Head of caudate nucleus (tissue), 42 donors: Measurements from ENCODE around the gene ACOT13.
"Not testable (repeated sequence)": the region's sequence is repeated elsewhere in the genome, so short reads cannot be mapped to it uniquely, and the experiment has no call there.

ENCODE experiments used
- DNase-seq, 42 donors: peaks; one replicate each; pipeline versions ENCODE4 v3.0.0 to v3.0.0-alpha.2; 2020 to 2021; ENCODE audit warnings: mixed read lengths in 7 of 42
- intact Hi-C: fragments of 100-400 bp; cut with DNase I; formaldehyde crosslinking; loops from one replicate; pipeline ENCODE4 v1.15.0; 2022

Gene ACOT13

GRCh38 chr6:24659561-24659960, 7.3 kb upstream of the ACOT13 start:
- intact Hi-C loops, result no loop called here
- DNase-seq, result no peak

GRCh38 chr6:24660105-24660504, 6.8 kb upstream of the ACOT13 start:
- no peak for DNase-seq
- intact Hi-C loops, result no loop called here

- intact Hi-C loops, DNase-seq: not testable (repeated sequence)
Measured at GRCh38 chr6:24661759-24662158, 5.1 kb upstream of the ACOT13 start.

- intact Hi-C loops, result no loop called here
- DNase-seq, result no peak
Measured at GRCh38 chr6:24662236-24662635, 4.6 kb upstream of the ACOT13 start.

- DNase-seq, result no peak
- intact Hi-C loops, result no loop called here
Measured at GRCh38 chr6:24663189-24663588, 3.7 kb upstream of the ACOT13 start.

GRCh38 chr6:24664046-24664987, 2.6 kb upstream of the ACOT13 start:
- no peak for DNase-seq
- intact Hi-C loops, result no loop called here

GRCh38 chr6:24666097-24666640, 708 bp upstream of the ACOT13 start:
- intact Hi-C loops, result loop anchor here (2.0 kb wide), 1 partner anchor 55 kb away; no protein-coding TSS in a partner anchor
- peak in 41 of 42 donors; percentile 12 to 76 (median 50) for DNase-seq

GRCh38 chr6:24667378-24667803, 514 bp downstream of the ACOT13 start:
- no peak for DNase-seq
- intact Hi-C loops, result loop anchor here (2.0 kb wide), 1 partner anchor 53 kb away; no protein-coding TSS in a partner anchor

- DNase-seq, intact Hi-C loops: not testable (repeated sequence)
Measured at GRCh38 chr6:24668066-24668996, 1.5 kb downstream of the ACOT13 start.

GRCh38 chr6:24668997-24669361, 2.1 kb downstream of the ACOT13 start:
- no peak for DNase-seq
- intact Hi-C loops, result no loop called here

GRCh38 chr6:24670492-24670891, 3.6 kb downstream of the ACOT13 start:
- intact Hi-C loops, DNase-seq: not testable (repeated sequence)

- intact Hi-C loops, result not testable (repeated sequence)
Measured at GRCh38 chr6:24671077-24671476, 4.2 kb downstream of the ACOT13 start.

GRCh38 chr6:24672620-24673182, 5.8 kb downstream of the ACOT13 start:
- no peak for DNase-seq
- intact Hi-C loops, result no loop called here

More at GRCh38 chr6:24671077-24671476, 4.2 kb downstream of the ACOT13 start:
- DNase-seq, result not testable (repeated sequence)

- intact Hi-C loops, result no loop called here
Measured at GRCh38 chr6:24673625-24674024, 6.7 kb downstream of the ACOT13 start.

GRCh38 chr6:24678792-24679352, 12.0 kb downstream of the ACOT13 start:
- intact Hi-C loops, result not testable (repeated sequence)

More at GRCh38 chr6:24673625-24674024, 6.7 kb downstream of the ACOT13 start:
- no peak for DNase-seq

GRCh38 chr6:24680582-24680981, 13.7 kb downstream of the ACOT13 start:
- intact Hi-C loops, result no loop called here
- DNase-seq, result no peak

More at GRCh38 chr6:24678792-24679352, 12.0 kb downstream of the ACOT13 start:
- DNase-seq, result not testable (repeated sequence)

- no peak for DNase-seq
- intact Hi-C loops, result no loop called here
Measured at GRCh38 chr6:24683297-24684296, 16.7 kb downstream of the ACOT13 start.
